Activated CD8-positive, alpha-beta memory T cell treated with anti-CD3 and anti-CD28 coated beads for 36 hours (primary cell): ENCODE results near the gene PCDH8. TPM values are rescaled to one million over a fixed set of nuclear protein-coding genes. Genes with fewer than 3 reads are reported as not detected.

ENCODE experiments used
- total RNA-seq, 2 experiments: library from RNA; stranded (reverse); gene quantifications; one replicate each; pipeline ENCODE4 v1.2.3, GENCODE V29; 2021

The PCDH8 gene
- total RNA-seq, 2 experiments from 2014 or later, result not detected

Other genes starting within 250 kb of the PCDH8 start
- gene HNRNPA1L2, start 206.2 kb downstream of the PCDH8 start, total RNA-seq, result 1 to 10 TPM; 8.2 to 9.8 TPM
- 10 to 100 TPM; 63.6 to 65.6 TPM for gene SUGT1, start 195.8 kb downstream of the PCDH8 start, total RNA-seq
- not detected for gene CNMD, start 108.8 kb downstream of the PCDH8 start, total RNA-seq
- not detected for gene OLFM4, start 180.2 kb upstream of the PCDH8 start, total RNA-seq